GM19239 (cell line): ENCODE results near the gene ATP11A.
"Not testable (repeated sequence)": the region's sequence is repeated elsewhere in the genome, so short reads cannot be mapped to it uniquely, and the experiment has no call there.

Experiments used
- DNase-seq: peaks from one replicate; pipeline ENCODE4 v3.0.0; 2011; ENCODE audit warnings: low spot score; ENCODE audit not compliant: insufficient read length
- FAIRE-seq: peaks from 2 replicates; lab custom pipeline; 2011; peaks lifted over from hg19 to GRCh38; lab: Jason Lieb, UNC

Gene ATP11A

DNA sequence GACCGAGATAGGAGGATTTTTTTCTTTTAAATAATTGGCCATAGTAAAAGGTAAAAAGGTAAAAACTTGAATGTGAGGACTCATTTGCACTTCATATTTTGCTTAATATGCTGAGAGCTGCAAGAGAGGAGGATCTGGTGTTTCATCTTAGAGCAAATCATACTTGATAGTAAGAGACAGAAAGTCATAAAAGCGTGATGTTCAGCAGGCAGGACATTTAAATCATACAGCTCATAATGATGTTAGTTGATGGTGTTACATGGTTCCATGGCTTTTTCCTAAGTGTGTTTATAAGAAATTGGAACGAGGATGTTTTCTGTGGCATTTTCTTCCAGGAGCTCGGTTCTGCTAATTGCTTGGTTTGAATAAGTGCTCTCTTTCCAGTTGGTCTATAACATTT, 16.3 kb downstream of the ATP11A start:
- FAIRE-seq, result no peak

DNA sequence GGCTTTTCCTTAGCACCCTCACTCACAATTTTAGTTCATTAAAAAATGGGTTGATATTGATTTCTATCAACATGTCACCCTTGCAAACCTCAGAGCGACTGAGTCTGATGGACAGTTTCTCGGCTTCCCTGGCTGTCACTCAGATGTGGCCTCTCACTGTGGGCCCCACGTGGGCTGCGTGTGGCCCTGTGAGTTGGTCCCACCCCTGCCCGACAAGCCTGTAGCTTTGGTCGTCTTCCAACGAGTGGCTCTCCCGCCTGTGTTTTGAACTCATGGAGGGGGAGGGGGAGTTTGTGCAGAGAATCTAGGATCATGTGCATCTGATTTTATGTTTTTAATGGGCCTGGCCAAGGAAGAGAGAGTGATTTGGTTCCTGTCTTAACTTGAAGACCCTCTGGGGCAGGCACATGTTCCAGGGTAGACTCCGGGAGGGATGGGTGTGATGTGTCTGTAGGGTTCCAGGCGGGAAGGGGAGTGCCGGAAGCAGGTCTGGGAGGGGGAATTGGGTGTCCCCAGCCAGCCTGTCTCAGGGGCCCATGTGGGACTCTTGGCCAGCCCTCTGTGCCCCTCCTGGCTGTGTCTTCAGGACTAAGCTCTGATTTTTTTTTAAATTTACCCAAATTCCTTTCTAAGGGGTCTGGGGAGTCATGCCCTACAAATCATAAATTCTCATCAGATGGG, 18.9 kb downstream of the ATP11A start:
- no peak for DNase-seq
- no peak for FAIRE-seq

More for the DNA sequence above, 16.3 kb downstream of the ATP11A start:
- no peak for DNase-seq

DNA sequence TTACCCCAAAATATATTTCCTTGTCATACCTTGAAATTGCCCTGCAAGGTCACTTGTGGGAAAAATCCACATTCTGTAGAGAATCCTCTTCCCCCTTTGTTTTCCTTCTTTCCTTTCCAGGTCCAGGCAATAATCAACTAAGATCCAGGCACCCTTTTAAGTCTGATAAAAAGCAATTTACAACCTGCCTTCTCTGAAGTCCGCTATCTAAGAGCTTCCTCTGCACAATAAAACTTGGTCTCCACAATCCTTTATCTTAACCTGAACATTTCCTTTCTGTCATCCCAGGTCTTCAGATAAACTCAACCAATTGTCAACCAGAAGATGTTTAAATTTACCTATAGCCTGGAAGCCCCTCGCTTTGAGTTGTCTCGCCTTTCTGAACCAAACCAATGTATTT, 19.5 kb downstream of the ATP11A start:
- not testable (repeated sequence) for DNase-seq, FAIRE-seq

DNA sequence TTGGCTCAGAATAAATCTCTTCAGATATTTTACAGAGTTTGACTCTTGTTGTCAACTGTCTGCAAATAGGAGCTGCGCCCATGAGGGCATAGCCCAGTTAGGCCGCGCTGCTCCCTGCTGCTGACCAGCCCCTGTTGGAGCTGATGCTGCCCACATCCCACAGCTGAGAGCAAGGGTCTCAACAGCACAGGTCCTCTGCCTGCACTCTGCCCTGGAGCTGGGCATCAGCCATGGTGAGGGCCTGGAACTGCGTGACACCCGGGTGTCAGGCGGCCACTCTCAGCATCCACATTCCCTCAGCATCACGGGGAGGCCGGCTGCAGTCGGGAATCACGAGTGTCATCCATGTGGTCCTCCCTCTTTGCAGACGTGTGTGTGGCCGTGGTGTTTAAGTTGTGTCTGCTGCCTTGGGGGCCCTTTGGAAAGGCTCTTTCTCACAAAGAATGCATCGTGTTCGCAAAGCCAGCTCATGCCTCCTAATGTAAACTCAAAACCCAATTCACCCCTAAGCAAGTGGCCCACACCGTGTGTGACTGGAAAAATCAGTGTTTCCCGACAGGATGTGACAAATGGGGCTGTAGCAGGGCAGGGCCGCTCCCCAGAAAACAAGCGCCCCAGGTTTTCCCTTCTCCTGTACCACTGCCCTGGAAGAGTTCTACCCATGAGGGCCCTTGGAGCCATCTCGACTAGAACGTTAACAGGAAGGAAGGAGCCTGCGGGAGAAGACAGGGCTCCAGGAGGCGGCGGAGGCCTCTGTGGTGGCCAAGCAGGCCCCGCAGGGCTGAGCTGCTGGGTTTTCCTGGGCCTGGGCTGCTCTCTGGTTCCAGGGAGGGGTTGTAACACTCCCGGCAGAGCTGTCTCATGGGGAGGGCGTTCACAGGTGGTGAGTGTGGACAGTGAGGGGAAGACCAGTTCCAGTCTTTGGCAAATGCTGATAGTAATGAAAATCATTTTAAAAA, 20.3 kb downstream of the ATP11A start:
- DNase-seq, result no peak
- no peak for FAIRE-seq

- FAIRE-seq (no peak), DNase-seq (no peak)
These were observed 21.2 kb downstream of the ATP11A start for GRCh38 chr13:112710855-112711527.

- DNase-seq (no peak), FAIRE-seq (peak; percentile 14)
These were observed 21.9 kb downstream of the ATP11A start for GRCh38 chr13:112711528-112712265.

DNA sequence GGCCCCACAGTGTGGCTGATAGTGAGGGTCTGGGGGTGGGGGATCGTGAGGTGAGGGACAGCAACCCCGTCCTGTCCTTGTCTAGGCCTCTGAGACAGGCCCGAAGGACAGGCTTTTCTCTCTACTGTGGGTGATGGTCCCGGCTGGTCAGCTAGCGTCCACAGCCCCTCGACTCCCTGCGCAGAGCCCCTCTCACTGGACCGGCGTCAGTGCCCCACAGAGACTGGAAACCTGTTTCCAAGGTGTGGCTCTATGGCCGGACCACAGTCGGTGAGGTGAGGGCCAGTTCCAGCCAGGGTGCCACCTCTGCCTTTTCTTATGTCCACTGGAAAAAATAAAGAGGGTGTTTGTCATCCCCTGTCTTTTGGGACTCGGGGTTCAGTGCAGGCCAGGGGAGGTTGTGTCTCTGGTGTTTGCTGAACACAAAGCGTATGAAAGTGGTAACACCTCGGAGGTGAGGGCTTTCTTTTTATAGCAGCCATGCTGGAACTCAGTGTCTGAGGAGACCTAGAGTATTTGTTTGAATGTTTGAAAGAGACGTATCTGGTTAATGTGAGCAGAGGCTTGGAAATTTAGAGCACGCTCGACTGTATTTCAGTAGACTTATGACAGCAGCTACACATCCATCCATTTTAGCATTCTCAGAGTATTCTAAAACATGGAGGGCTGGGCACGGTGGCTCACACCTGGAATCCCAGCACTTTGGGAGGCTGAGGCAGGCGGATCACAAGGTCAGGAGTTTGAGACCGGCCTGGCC, 22.8 kb downstream of the ATP11A start:
- FAIRE-seq, result no peak
- no peak for DNase-seq

- no peak for FAIRE-seq
- no peak for DNase-seq
These were observed 23.8 kb downstream of the ATP11A start for GRCh38 chr13:112713517-112714253.

- no peak for DNase-seq
- no peak for FAIRE-seq
These were observed 24.7 kb downstream of the ATP11A start for GRCh38 chr13:112714376-112715174.

- DNase-seq (no peak), FAIRE-seq (no peak)
These were observed 25.4 kb downstream of the ATP11A start for GRCh38 chr13:112715210-112715609.

- no peak for DNase-seq
- no peak for FAIRE-seq
These were observed 26.1 kb downstream of the ATP11A start for GRCh38 chr13:112715715-112716460.

- FAIRE-seq, result no peak
- DNase-seq, result no peak
These were observed 26.6 kb downstream of the ATP11A start for GRCh38 chr13:112716461-112716820.

DNA sequence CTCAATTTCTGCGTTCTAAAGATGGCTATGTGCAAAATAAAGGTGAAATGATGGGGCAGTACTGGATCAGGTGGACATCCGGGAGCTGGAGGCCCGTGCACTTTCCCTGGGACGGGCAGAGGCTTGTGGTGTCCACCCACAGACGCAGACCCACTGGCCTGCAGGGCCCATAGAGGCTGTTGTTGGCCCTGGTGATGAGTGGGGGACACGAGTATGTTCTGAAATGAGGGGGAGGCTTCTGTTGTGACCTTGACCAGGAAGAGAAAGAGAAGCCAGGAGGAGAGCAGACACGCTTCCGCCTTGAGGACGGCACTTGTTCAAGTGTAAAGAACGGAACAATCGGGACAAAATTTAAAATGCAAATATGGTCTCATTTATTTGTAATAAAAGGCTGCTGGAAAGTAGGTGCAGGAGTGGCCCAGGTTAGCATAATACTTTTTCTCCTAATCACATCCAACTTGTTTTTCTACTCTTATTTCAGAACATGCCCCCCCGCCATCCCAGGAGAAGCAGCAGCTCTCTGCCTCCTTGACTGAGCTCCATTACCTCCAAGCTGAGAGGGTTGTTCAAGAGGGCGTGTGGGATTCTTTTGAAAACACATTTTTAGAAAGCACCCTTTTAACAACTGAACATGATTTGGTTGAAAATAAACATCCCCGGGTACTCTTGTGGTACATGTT, 27.1 kb downstream of the ATP11A start:
- FAIRE-seq (no peak), DNase-seq (no peak)

DNA sequence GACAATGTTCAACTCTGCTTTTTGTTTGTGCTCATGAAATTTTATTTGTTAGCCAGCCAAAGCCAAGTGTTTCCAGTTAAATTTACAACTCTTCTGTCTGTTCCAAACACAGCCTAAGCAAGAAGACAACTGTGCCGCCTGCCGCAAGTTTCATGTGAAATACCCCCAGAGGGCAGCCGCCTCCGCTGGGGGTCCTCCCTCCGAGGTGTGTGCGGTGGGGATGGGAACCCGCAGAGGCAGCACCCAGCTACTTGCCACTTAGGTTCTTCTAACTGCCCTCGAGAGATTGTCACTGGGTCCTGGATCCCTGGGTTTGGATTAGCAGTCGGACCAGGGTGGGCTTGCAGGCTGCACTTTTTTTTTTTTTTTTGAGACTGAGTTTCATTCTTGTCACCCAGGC, 28.5 kb downstream of the ATP11A start:
- no peak for FAIRE-seq

GRCh38 chr13:112719016-112719415, 29.2 kb downstream of the ATP11A start:
- DNase-seq, result no peak
- FAIRE-seq, result no peak

More for the DNA sequence above, 28.5 kb downstream of the ATP11A start:
- DNase-seq, result no peak

DNA sequence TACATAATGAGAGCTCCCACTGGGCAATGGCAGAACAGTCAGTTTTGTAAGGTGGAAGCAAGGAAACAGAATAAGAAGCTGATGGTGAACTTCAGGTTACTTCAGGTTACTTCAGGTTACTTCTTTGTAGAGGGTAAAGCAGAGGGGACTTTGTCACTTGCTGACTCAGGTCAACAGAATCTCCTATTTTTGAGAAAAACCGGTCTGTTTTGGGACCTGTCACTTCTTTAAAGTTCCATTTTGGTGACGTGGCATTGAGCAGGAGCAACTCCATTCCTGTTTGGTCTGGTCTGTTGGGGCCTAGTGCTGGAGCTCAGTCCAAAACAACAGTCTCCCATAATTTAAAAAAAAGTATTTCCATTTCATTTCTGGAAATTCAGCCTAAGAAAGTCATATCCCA, 29.7 kb downstream of the ATP11A start:
- FAIRE-seq, result no peak

GRCh38 chr13:112720251-112720650, 30.4 kb downstream of the ATP11A start:
- no peak for DNase-seq
- no peak for FAIRE-seq

More for the DNA sequence above, 29.7 kb downstream of the ATP11A start:
- no peak for DNase-seq
